DND-41 (cell line): Measurements from ENCODE around the gene MAPK10.

Source experiments
- ATAC-seq: fragments of 200-7000 bp; cut with Tn5 transposase; 3 replicates; pipeline ENCODE4 v1.9.1; 2021; ENCODE audit warnings: low read depth; ENCODE audit not compliant: insufficient read depth
- DNase-seq: peaks from one replicate; pipeline ENCODE4 v3.0.0-alpha.2; 2020
- H2AFZ ChIP-seq: 2 replicates; pipeline ENCODE4 v1.6.0; 2012; ENCODE audit warnings: low read depth, low read length
- H3K27ac ChIP-seq: 2 replicates; pipeline ENCODE4 v1.5.1; 2012; ENCODE audit warnings: low read length, inconsistent platforms
- H3K27me3 ChIP-seq: fragments of 200-600 bp; sonication (generic); 2 replicates; pipeline ENCODE4 v1.6.0; 2012; ENCODE audit warnings: low read length, mild to moderate bottlenecking, inconsistent platforms; ENCODE audit not compliant: insufficient read depth, poor library complexity
- H3K36me3 ChIP-seq: 2 replicates; pipeline ENCODE4 v1.5.1; 2012; ENCODE audit warnings: low read length, inconsistent platforms; ENCODE audit not compliant: insufficient read depth
- H3K4me1 ChIP-seq: 2 replicates; pipeline ENCODE4 v1.5.1; 2012; ENCODE audit warnings: mild to moderate bottlenecking, low read length; ENCODE audit not compliant: insufficient read depth
- H3K4me2 ChIP-seq: 2 replicates; pipeline ENCODE4 v1.6.0; 2012; ENCODE audit warnings: mild to moderate bottlenecking, moderate library complexity, low read length, inconsistent platforms; ENCODE audit not compliant: insufficient read depth
- H3K4me3 ChIP-seq, 2 experiments: fragments of 200-600 bp in 1 of 2; shearing (Covaris generic) in 1 of 2; 2 replicates each; pipeline ENCODE4 v1.5.1; 2012 to 2016; ENCODE audit warnings: inconsistent platforms in 2 of 2, low read length in 2 of 2, mild to moderate bottlenecking in 2 of 2, low read depth in 1 of 2, moderate library complexity in 1 of 2
- H3K79me2 ChIP-seq: 2 replicates; pipeline ENCODE4 v1.6.0; 2012; ENCODE audit warnings: low read length, inconsistent platforms; ENCODE audit not compliant: insufficient read depth
- H3K9ac ChIP-seq: 2 replicates; pipeline ENCODE4 v1.6.0; 2012; ENCODE audit warnings: low read depth, mild to moderate bottlenecking, inconsistent platforms, low read length, moderate library complexity
- H3K9me3 ChIP-seq: 2 replicates; pipeline ENCODE4 v1.5.1; 2012; ENCODE audit warnings: low read length, moderate library complexity, mild to moderate bottlenecking, inconsistent platforms; ENCODE audit not compliant: insufficient read depth, severe bottlenecking
- H4K20me1 ChIP-seq: 2 replicates; pipeline ENCODE4 v1.6.0; 2012; ENCODE audit warnings: low read length; ENCODE audit not compliant: insufficient read depth
- CTCF ChIP-seq: IDR thresholded peaks from 2 replicates; pipeline ENCODE4 v1.5.1; 2012; ENCODE audit warnings: borderline replicate concordance, low read length, moderate library complexity, mild to moderate bottlenecking; ENCODE audit not compliant: poor library complexity, severe bottlenecking; ENCODE audit errors: extremely low read depth
- EZH2 ChIP-seq: IDR thresholded peaks from 3 replicates; pipeline ENCODE4 v1.6.1; 2012; ENCODE audit warnings: borderline replicate concordance, low read depth, mild to moderate bottlenecking, moderate library complexity, low read length, inconsistent platforms; ENCODE audit not compliant: severe bottlenecking

MAPK10 gene

GRCh38 chr4:85952528-85952927, 407.3 kb downstream of the MAPK10 start:
- Histone ChIP-seq H3K9ac (no peak overlapping the region), H3K4me1 (no peaks in the 10 kb centered on the region), H3K4me3 (no peak overlapping the region), H3K27ac (no peak overlapping the region), H2AFZ (no peak overlapping the region), H3K9me3 (no peaks in the 10 kb centered on the region), H4K20me1 (no peaks in the 10 kb centered on the region), H3K4me2 (no peak overlapping the region), H3K36me3 (no peaks in the 10 kb centered on the region), H3K27me3 (no peaks in the 10 kb centered on the region), H3K79me2 (no peaks in the 10 kb centered on the region)
- TF ChIP-seq EZH2: no peak
- TF ChIP-seq CTCF: no peak
- ATAC-seq: no peak
- no peak for DNase-seq

GRCh38 chr4:85951099-85951498, 408.8 kb downstream of the MAPK10 start:
- Histone ChIP-seq H3K27ac (no peak overlapping the region), H2AFZ (no peak overlapping the region), H3K4me2 (no peak overlapping the region), H4K20me1 (no peaks in the 10 kb centered on the region), H3K9ac (no peak overlapping the region), H3K79me2 (no peaks in the 10 kb centered on the region), H3K4me1 (no peaks in the 10 kb centered on the region), H3K9me3 (no peaks in the 10 kb centered on the region), H3K27me3 (no peaks in the 10 kb centered on the region), H3K4me3 (no peak overlapping the region), H3K36me3 (no peaks in the 10 kb centered on the region)
- ATAC-seq (no peak), DNase-seq (no peak)
- TF ChIP-seq CTCF (no peak), EZH2 (no peak)

- Histone ChIP-seq H4K20me1 (no peaks in the 10 kb centered on the region), H3K27ac (no peak overlapping the region), H3K79me2 (no peaks in the 10 kb centered on the region), H3K27me3 (no peaks in the 10 kb centered on the region), H3K9me3 (no peaks in the 10 kb centered on the region), H3K36me3 (no peaks in the 10 kb centered on the region), H3K9ac (no peak overlapping the region), H2AFZ (no peak overlapping the region), H3K4me1 (peaks cover 9% of the 10 kb centered on the region), H3K4me3 (no peak overlapping the region), H3K4me2 (no peak overlapping the region)
- no peak for TF ChIP-seq CTCF
- no peak for TF ChIP-seq EZH2
- DNase-seq: no peak
- ATAC-seq: no peak
Measured at GRCh38 chr4:85946821-85947220, 413.0 kb downstream of the MAPK10 start.

- no peaks in the 10 kb centered on the region for H3K36me3 ChIP-seq
Measured at GRCh38 chr4:85942107-85942506, 417.7 kb downstream of the MAPK10 start.

More at GRCh38 chr4:85942107-85942506, 417.7 kb downstream of the MAPK10 start:
- peak overlapping the region; percentile 59 for H3K27ac ChIP-seq
- H2AFZ ChIP-seq: 0 out of 2 replicates have a peak overlapping the region, but pooled peaks have one; percentile 29
- H3K9me3 ChIP-seq: no peaks in the 10 kb centered on the region
- no peak overlapping the region for H3K9ac ChIP-seq
- peak; percentile 55 for DNase-seq
- TF ChIP-seq EZH2: no peak
- TF ChIP-seq CTCF: peak; percentile 64
- peak; percentile 99 for ATAC-seq
- H3K79me2 ChIP-seq: no peaks in the 10 kb centered on the region
- H3K4me3 ChIP-seq: no peak overlapping the region
- peaks cover 16% of the 10 kb centered on the region for H3K4me1 ChIP-seq
- H4K20me1 ChIP-seq: no peaks in the 10 kb centered on the region
- H3K27me3 ChIP-seq: no peaks in the 10 kb centered on the region
- H3K4me2 ChIP-seq: peak overlapping the region; percentile 25
